OCI-LY7 (cell line): ENCODE data around the gene HYAL1. TPM values are rescaled to one million over a fixed set of nuclear protein-coding genes. Genes with fewer than 3 reads are reported as not detected.
A peak's percentile ranks its signal among the peaks of the same experiment; 100 is the strongest.

Experiments used
- BruUV-seq: library from RNA; stranded (reverse); fragments of 400-500 nt; replicated peaks from 2 replicates; lab custom pipeline; 2021; lab: Mats Ljungman, UMichigan
- CTCF ChIA-PET: fragments of 300-600 bp; sonication (Branson Sonifier 250); formaldehyde crosslinking; loops from one replicate; lab custom pipeline; 2022; ENCODE audit warnings: antibody characterized with exemption; ENCODE audit not compliant: unreplicated experiment; lab: Charles Lee
- POLR2A ChIA-PET: fragments of 300-600 bp; sonication (Branson Sonifier 250); formaldehyde crosslinking; loops from one replicate; lab custom pipeline; 2022; ENCODE audit warnings: antibody characterized with exemption; lab: Charles Lee
- DNase-seq: peaks from one replicate; pipeline ENCODE4 v3.0.0-alpha.2; 2015; ENCODE audit warnings: low spot score
- H2AFZ ChIP-seq: fragments of 200-600 bp; sonication (generic), shearing (Covaris generic); 2 replicates; pipeline ENCODE4 v1.6.1; 2014; ENCODE audit warnings: mild to moderate bottlenecking, antibody characterized with exemption, low read length, moderate library complexity
- H3K27ac ChIP-seq: fragments of 200-600 bp; sonication (generic); 2 replicates; pipeline ENCODE4 v1.5.1; 2014; ENCODE audit warnings: mixed run types, low read depth, mild to moderate bottlenecking, moderate library complexity, low read length, inconsistent platforms; ENCODE audit not compliant: poor library complexity, severe bottlenecking
- H3K36me3 ChIP-seq: fragments of 200-600 bp; sonication (generic); 2 replicates; pipeline ENCODE4 v1.6.1; 2014; ENCODE audit warnings: mild to moderate bottlenecking, antibody characterized with exemption, low read length, moderate library complexity, mixed read lengths; ENCODE audit not compliant: insufficient read depth
- H3K4me1 ChIP-seq: fragments of 200-600 bp; sonication (generic); 2 replicates; pipeline ENCODE4 v1.5.1; 2014; ENCODE audit warnings: mild to moderate bottlenecking, low read length; ENCODE audit not compliant: insufficient read depth, poor library complexity, severe bottlenecking
- H3K4me2 ChIP-seq: fragments of 200-600 bp; sonication (generic); 2 replicates; pipeline ENCODE4 v1.6.1; 2014; ENCODE audit warnings: mild to moderate bottlenecking, low read length
- H3K4me3 ChIP-seq: fragments of 200-600 bp; sonication (generic); 2 replicates; pipeline ENCODE4 v1.5.1; 2014; ENCODE audit warnings: mild to moderate bottlenecking, low read depth, low read length; ENCODE audit not compliant: poor library complexity, severe bottlenecking
- H3K79me2 ChIP-seq: fragments of 200-600 bp; sonication (generic); 2 replicates; pipeline ENCODE4 v1.6.1; 2016; ENCODE audit warnings: low read depth, mild to moderate bottlenecking, low read length, moderate library complexity, mixed read lengths; ENCODE audit not compliant: insufficient read depth
- H3K9me2 ChIP-seq: fragments of 200-600 bp; sonication (generic); 2 replicates; pipeline ENCODE4 v1.6.1; 2016; ENCODE audit warnings: mild to moderate bottlenecking, low read length, mixed read lengths; ENCODE audit not compliant: insufficient read depth
- H3K9me3 ChIP-seq: fragments of 200-600 bp; sonication (generic); 2 replicates; pipeline ENCODE4 v1.6.1; 2014; ENCODE audit warnings: mild to moderate bottlenecking, mixed run types, low read length, mixed read lengths
- H4K20me1 ChIP-seq: fragments of 200-600 bp; sonication (generic); 2 replicates; pipeline ENCODE4 v1.6.1; 2014; ENCODE audit warnings: mild to moderate bottlenecking, antibody characterized with exemption, low read length, moderate library complexity, mixed read lengths; ENCODE audit not compliant: insufficient read depth
- EZH2phosphoT487 ChIP-seq: fragments of 200-600 bp; sonication (generic); IDR thresholded peaks from 2 replicates; pipeline ENCODE4 v1.6.1; 2018; ENCODE audit warnings: low read depth, borderline replicate concordance, mild to moderate bottlenecking, mixed run types, antibody characterized with exemption, low read length, moderate library complexity, mixed read lengths
- intact Hi-C: fragments of 100-400 bp; cut with micrococcal nuclease; formaldehyde crosslinking; loops from one replicate; pipeline ENCODE4 v1.10.0; 2022; ENCODE audit not compliant: unreplicated experiment
- total RNA-seq, 2 experiments: library from RNA; depleted of rRNA in 1 of 2; stranded (reverse); fragments of >200 nt in 1 of 2; shearing (Covaris generic) in 1 of 2; gene quantifications; 2 replicates each; pipeline ENCODE4 v1.2.3, GENCODE V29; 2014 to 2022
- TF ChIP-seq, protein P1 (sequence below): fragments of 200-600 bp; sonication (generic); conservative IDR thresholded peaks from 2 replicates; pipeline ENCODE4 v1.5.1; 2014; ENCODE audit warnings: mild to moderate bottlenecking, antibody characterized with exemption, low read length, moderate library complexity, mixed read lengths

HYAL1 gene
- total RNA-seq, 2 experiments from 2014 or later: 0.36 to 0.85 TPM

DNA sequence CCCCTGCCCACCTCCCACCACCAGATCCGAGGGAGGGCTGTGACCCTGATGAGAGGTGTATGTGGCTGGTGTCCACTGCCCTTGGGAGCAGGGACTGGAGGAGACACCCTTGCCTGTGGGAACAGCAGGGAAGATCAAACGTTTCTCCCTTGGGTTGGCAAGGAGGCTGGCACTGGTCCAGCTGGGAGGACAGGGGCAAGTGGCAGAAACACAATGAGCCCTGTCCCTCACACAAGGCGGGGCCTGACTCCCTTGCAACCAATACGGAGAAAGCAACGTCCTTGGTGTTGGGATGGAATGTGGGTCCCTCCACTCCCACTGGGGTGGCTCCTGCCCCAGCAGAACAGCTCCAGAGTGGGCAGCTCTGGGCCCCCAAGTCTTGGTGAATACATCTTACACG, 13.9 kb upstream of the HYAL1 start:
- Histone ChIP-seq H3K27ac (no peak overlapping the region), H3K4me3 (no peak overlapping the region), H4K20me1 (no peaks in the 10 kb centered on the region), H3K36me3 (0 out of 2 replicates have a peak, but pooled peaks cover 6% of the 10 kb centered on the region), H3K9me3 (no peaks in the 10 kb centered on the region), H3K4me1 (peaks cover 47% of the 10 kb centered on the region), H3K4me2 (peak overlapping the region; percentile 46; the same call in 1 of the 2 replicates), H2AFZ (no peak overlapping the region), H3K9me2 (no peaks in the 10 kb centered on the region), H3K79me2 (no peaks in the 10 kb centered on the region)
- DNase-seq: no peak
- ChIA-PET POLR2A (interaction anchor here (1.6 kb wide), 2 partner anchors 11 to 18 kb away, joined by 4 to 8 read pairs; partner anchors contain the start of genes HYAL3, NAA80 and TUSC2), CTCF (interaction anchor here (1.1 kb wide), 1 partner anchor 16 kb away, joined by 3 read pairs; no protein-coding TSS in a partner anchor)
- intact Hi-C loops: no loop called here
- BruUV-seq: no TSS peak
- TF ChIP-seq EZH2phosphoT487: no peak
- TF ChIP-seq, protein P1, sequence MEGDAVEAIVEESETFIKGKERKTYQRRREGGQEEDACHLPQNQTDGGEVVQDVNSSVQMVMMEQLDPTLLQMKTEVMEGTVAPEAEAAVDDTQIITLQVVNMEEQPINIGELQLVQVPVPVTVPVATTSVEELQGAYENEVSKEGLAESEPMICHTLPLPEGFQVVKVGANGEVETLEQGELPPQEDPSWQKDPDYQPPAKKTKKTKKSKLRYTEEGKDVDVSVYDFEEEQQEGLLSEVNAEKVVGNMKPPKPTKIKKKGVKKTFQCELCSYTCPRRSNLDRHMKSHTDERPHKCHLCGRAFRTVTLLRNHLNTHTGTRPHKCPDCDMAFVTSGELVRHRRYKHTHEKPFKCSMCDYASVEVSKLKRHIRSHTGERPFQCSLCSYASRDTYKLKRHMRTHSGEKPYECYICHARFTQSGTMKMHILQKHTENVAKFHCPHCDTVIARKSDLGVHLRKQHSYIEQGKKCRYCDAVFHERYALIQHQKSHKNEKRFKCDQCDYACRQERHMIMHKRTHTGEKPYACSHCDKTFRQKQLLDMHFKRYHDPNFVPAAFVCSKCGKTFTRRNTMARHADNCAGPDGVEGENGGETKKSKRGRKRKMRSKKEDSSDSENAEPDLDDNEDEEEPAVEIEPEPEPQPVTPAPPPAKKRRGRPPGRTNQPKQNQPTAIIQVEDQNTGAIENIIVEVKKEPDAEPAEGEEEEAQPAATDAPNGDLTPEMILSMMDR: no peak

GRCh38 chr3:50316657-50317242, 13.4 kb upstream of the HYAL1 start:
- TF ChIP-seq EZH2phosphoT487: no peak
- TF ChIP-seq, protein P1: no peak
- no peak overlapping the region for H3K27ac ChIP-seq
- H3K9me3 ChIP-seq: no peaks in the 10 kb centered on the region
- no peaks in the 10 kb centered on the region for H3K79me2 ChIP-seq
- H3K4me1 ChIP-seq: peaks cover 42% of the 10 kb centered on the region
- POLR2A ChIA-PET: interaction anchor here (1.6 kb wide), 2 partner anchors 11 to 17 kb away, joined by 4 to 8 read pairs; partner anchors contain the start of genes HYAL3, NAA80 and TUSC2
- CTCF ChIA-PET: no interaction called here
- intact Hi-C loops: no loop called here
- 0 out of 2 replicates have a peak, but pooled peaks cover 6% of the 10 kb centered on the region for H3K36me3 ChIP-seq
- H3K4me3 ChIP-seq: no peak overlapping the region
- no peaks in the 10 kb centered on the region for H4K20me1 ChIP-seq
- peak overlapping the region; percentile 6; the same call in 1 of the 2 replicates for H3K4me2 ChIP-seq
- DNase-seq: peak; percentile 42
- no peak overlapping the region for H2AFZ ChIP-seq
- H3K9me2 ChIP-seq: no peaks in the 10 kb centered on the region
- no TSS peak for BruUV-seq

DNA sequence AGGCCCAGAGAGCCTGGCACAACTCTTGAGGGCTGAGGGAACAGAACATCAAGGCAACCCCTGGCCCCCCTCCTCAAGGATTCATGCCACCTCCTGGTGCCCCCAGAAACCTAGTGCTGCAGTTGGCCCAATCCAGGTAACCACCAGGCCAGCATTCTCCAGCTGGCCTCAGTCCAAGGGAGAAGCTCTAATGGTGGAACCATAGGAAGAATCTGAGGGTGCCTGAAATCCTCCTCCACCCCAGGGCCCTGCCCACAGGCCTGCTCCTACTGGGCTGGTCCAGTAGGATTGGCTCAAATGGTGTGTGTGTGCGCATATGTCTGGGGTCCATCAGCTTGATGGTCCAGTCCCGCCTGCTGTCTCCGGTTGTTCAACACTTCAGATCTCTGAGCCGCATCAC, 11.4 kb upstream of the HYAL1 start:
- no peaks in the 10 kb centered on the region; the same call in 1 of the 2 replicates for H3K9me3 ChIP-seq
- no peak overlapping the region for H3K4me3 ChIP-seq
- H2AFZ ChIP-seq: no peak overlapping the region
- H3K4me1 ChIP-seq: peaks cover 32% of the 10 kb centered on the region
- no TSS peak for BruUV-seq
- 0 out of 2 replicates have a peak, but pooled peaks cover 6% of the 10 kb centered on the region for H3K36me3 ChIP-seq
- no peaks in the 10 kb centered on the region for H3K9me2 ChIP-seq
- no peak overlapping the region for H3K27ac ChIP-seq
- TF ChIP-seq, protein P1: no peak
- TF ChIP-seq EZH2phosphoT487: no peak
- CTCF ChIA-PET: interaction anchor here (0.6 to 0.7 kb wide), 3 partner anchors 18 to 39 kb away, joined by 3 to 6 read pairs (median 3); no protein-coding TSS in a partner anchor
- intact Hi-C loops: no loop called here
- H4K20me1 ChIP-seq: no peaks in the 10 kb centered on the region
- POLR2A ChIA-PET: interaction anchor here (0.6 kb wide), 1 partner anchor 243 kb away, joined by 7 read pairs; no protein-coding TSS in a partner anchor
- H3K79me2 ChIP-seq: no peaks in the 10 kb centered on the region
- no peak overlapping the region for H3K4me2 ChIP-seq
- DNase-seq: no peak
